T-helper 1 cell (primary cell): Measurements from ENCODE around the gene FAHD1.
"Not testable (repeated sequence)": the region's sequence is repeated elsewhere in the genome, so short reads cannot be mapped to it uniquely, and the experiment has no call there.

Experiments
- DNase-seq, 5 donors: peaks; one replicate each; pipeline ENCODE4 v3.0.0-alpha.2; 2012 to 2020

Gene FAHD1

DNA sequence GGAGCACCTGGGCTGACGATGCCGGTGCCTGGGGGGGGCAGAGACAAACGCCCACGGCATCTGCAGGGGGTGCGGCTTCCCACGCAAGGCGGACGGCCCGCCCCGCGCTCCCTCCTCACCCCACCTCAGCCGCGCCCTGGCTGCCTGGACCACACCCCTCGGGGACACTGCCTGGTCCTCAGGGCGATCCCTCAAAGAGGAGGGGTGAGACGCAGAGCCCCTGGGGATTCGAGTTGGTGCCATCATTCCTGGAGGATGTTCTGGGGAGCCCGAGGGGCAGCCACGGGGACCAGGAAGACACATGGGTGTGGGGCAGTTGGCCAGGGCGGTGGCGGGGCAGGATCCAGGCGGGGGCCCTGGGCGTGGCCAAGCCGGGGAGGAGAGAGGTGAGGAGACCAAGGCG is 37.4 kb upstream of the FAHD1 start:
- DNase-seq, result peak in 1 of 5 donors; percentile 15

DNA sequence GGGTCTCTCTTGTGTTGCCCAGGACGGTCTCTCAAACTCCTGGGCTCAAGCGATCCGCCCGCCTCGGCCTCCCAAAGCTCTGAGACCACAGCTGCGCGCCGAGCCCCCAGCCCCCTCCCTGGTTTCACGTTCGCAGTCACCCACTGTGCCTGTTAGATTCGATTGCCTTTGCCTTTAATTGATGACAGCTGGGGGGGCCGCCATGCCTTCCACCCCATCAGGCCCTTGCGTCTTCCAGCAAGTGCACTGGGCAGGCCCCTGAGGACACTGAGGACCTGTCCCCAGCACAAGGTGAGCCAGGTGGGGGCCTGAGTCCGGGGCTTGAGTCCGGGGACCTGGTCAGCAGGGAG is 36.8 kb upstream of the FAHD1 start:
- no peak for DNase-seq

DNA sequence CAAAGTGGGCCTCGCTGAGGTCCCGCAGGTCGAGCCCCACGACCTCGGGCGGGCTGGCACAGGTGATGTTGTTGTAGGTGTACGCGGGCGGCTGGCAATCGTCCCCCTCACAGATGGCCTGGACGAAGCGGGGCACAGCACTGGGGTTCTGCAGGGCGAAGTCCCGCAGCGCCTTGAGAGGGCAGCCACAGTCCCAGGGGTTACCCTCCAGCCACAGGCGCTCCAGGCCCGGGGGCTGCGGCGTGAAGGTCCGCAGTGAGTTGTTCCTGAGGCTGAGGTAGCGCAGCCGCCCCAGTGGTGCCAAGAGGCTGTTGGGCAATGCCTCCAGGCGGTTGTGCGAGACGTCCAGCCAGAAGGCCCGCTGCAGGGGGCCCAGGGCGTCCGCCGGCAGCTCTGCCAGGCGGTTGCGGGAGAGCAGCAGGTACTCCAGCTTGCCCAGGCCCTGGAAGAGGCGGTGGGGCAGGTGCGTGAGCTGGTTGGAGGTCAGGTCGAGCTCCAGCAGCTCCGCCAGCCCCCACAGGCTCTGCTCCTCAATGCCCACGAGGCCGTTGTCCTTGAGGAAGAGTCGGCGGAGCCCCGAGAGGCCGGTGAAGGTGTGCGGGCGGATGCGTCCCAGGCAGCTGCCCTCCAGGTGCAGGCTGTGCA is 36.3 kb upstream of the FAHD1 start:
- peak in 1 of 5 donors; percentile 7 for DNase-seq

DNA sequence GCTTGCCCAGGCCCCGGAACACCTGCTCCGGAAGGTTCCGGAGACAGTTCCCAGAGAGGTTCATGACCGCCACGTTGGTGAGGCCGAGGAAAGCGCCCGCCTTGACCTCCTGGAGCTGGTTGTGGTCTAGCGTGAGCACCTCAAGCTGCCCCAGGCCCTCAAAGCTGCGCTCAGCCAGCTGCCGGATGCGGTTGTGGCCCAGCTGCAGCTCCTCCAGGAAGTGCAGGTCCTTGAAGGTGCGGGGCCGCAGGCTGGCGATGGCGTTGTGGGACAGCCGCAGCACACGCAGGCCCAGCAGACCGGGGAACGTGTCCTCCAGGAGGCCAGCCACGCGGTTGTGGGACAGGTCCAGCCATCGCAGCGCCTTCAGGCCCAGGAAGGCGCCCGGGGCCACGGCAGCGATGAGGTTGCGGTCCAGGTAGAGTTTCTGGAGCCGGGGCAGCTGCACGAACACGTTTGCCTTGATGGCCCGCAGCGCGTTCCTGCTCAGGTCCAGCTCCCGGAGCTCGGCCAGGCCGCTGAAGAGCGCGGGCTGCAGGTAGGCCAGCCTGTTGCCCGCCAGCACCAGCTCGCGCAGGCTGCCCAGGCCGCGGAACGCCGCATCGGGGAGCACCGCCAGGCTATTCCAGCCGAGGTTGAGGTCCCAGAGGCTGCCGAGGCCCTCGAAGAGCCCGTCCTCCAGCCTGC is 35.6 kb upstream of the FAHD1 start:
- peak in 1 of 5 donors; percentile 9 for DNase-seq

DNA sequence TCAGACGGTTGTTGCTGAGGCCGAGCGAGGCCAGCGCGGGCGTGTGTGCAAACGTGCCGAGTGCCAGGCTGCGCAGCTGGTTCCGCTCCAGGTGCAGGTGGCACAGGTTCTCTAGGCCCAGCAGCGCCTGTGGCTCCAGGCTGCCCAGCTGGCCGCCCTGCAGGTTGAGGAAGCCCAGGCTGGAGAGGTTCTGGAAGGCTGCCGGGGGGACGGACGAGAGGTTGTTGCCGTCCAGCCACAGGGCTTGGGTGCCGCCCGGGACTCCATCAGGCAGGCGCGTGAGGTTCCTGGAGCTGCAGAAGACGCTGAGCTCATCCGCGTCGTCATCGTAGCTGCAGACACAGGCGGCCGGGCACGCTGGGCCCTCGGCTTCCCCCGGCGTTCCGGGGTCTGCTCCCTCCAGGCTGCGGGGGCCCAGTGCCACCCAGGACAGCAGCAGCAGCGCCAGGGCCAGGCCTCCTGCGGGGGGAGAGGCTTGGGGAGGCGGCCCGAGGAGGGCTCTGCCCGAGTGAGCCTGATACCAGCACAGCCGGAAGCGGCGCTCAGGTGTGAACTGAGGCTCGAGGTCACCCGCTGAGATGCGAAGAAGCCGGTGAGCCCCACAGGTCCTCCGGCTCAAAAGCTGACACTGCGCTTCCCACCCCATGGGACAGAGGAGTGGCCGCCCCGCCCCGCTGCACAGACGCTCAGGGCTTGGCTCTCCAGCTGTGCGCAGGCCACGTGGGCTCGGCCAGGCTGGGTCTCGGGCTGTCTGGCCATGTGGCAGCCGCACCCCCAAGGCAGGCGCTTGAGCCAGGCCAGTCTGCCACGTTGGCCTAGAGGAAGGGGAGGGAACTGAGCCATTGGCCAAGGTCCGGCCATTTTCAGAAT is 34.8 kb upstream of the FAHD1 start:
- peak in 2 of 5 donors; percentile 1 to 11 for DNase-seq

DNA sequence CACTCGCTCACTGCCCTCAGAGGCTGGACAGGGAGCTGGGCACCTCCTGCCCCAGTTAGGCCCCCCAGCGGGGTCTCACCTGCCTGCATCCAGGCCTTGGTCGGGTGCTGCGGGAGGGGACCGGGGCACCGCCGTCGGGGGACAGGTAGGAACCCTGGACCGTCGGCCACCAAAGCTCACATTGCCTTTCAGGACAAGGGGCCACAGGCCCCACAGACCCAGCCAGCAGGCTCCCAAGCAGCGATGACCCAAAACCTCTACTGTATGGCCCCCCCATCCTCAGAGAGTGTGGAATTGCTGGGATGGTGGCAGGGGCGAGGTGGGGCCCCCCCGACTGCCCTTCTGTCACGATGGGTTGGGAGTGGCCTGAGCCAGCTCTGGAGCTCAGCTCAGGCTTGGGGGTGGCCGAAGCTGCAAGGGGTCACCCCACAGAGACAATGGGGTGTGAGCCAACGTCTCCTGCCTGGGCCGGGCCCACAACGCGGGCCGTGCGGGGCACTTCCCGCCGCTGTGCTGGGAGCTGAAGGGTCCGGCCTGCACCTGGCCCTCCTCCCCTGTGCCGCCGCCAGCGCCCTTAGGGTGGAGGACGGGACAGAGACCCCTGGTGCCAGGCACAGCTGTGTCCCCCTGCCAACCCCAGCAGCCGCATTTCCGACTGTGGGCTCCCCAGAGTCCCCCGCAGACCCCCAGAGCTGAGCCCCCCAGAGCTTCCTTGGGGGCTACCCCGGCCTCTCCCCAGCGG is 34.0 kb upstream of the FAHD1 start:
- DNase-seq, result peak in 1 of 5 donors; percentile 9

DNA sequence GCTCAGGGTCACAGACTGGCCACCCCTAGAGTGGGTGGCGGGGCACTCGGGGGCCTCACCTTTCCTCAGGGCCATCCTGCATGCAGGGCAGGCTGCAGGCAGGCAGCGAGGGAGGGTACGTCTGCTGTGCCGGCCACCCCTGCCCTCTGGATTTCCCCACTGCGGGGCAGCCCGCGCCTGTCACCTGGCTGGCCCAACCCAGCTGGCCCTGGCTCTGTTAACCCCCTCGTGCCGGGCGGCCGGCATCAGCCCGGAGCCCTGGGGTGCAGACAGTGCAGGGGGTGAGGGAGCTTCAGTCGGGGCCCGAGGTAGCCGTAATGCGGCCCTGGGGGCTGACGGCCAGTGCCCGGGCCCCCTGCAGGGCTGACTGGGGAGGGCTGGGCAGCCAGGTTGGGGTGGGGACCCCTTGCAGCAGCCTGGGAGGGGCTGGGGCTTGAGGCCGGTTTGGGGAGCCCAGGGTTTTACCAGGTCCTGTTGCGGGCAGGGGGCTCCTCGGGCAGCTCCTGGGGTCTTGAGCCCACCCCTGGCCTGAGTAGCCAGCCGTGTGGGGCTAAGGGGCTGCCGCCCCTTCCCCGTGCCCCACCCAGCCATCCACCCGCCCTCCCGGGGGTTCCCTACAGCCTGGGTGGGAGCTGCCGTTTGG is 33.3 kb upstream of the FAHD1 start, which contains the start of gene IGFALS:
Gene IGFALS (minus strand): TSS at position 128 of the 643 bp plus-strand sequence. CDS start 53 bp downstream, at position 75.
- DNase-seq, result no peak

DNA sequence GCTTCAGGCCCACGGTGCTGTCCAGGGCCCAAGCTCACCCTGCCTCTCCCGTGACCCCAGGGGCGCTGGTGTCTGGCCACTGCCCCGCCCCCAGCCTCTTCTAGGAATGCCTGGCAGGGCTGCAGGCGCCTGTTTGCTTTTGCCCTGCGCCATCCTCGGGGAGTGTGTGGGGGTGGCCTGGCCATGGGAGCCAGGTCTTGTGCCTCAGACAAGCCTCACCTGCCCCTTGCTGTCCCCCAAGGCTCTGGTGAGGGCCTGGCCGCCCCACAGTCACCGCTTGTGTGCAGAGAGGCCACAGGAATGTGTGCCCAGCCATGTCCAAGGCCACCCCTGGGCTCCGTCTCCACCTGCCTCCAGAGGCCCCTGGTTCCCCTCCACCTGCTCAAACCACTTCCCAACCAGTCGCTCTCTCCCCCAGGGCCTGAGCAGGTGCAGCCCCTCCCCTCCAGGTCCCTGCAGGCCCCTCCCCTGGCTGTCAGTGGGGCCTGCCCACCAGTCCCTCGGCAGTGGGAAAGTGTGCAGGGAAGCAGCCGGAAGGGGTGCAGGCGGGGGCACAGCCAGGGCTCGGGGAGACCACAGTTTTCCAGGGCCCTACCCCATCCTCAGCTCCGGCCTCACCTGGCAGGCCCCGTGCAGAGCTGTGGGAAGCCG is 32.7 kb upstream of the FAHD1 start:
- peak in 1 of 5 donors; percentile 12 for DNase-seq

DNA sequence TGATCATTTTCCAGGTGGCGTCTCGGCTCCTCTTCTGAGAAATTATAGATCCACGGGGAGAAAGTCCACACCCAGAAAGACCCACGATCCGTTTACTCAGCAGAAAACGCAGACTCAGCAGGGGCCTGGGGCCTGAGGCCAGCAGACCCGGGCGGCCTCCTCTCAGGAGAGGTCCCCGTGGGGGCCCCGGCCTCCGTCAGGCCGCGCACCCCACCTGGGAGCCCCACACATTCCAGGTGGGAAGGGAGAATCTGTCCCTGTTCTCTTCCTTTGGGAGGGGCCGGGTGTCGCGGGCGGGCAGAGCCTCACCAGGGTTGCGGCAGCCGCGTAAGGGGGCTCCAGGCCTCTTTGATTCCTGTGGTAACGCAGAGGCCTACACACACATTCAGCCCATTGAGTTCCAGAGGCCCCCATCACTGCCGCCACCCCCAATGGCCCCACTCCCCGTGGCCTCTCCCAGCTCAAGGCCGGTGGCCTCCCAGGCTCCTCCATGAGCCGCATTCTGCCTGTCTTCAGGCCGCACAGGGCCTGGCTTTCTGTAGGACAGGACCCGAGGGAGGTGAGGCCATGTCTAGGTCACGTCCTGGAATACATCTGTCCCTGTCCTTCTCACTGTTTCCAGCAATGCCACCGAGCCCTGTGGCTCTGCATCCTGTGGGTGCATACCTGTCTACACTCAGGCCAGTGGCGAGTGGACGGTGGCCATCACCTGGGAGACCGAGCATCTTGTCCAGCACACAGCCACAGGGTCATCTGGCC is 31.9 kb upstream of the FAHD1 start:
- no peak for DNase-seq

DNA sequence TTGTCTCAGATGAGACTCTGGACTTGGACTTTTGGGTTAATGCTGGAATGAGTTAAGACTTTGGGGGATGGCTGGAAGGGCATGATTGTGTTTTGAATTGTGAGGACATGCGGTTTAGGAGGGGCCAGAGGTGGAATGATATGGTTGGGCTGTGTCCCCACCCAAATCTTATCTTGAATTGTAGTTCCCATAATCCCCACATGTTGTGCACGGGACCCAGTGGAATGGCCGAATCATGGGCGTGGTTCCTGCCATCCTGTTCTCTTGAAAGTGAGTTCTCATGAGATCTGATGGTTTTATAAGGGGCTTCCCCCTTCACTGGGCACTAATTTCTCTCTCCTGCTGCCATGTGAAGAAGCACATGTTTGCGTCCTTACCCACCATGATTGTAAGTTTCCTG is 27.7 kb upstream of the FAHD1 start:
- not testable (repeated sequence) for DNase-seq

DNA sequence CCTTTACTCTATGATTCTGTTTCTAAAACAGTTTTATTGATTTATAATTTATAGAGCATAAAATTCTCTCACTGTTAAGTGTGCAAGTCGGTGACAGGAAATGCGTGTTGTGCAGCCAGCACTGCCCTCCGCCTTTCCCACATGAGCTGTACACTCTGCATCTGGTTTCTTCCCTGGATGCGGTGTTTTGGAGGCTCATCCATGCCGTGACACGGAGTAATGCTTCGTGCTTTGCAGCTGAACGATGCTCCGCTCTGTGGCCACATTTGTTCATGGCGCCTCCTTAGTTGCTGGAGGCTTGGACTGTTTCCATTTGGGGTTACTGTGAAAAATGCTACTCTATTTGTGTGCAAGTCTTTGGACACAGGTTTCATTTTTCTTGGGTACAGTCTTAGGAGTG is 26.3 kb upstream of the FAHD1 start:
- DNase-seq, result no peak

DNA sequence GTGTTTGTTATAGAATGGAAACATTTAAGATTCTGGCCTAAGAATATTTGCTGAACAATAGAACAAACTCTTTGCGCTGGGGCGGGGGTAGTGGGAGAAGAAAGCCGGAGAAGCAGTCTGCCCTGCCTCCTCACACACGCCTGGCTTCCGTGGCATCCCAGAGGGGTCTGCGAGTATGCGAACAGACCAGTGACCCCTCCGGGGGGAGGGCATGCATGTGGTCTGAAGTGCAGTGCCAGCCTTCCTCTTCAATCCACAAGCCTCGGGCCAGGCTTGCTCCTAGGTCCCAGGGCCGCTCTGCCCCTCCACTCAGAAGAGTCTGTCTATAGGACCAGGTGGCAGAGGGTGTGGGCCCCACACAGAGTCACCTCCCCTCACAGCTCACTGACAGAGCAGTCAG is 19.4 kb upstream of the FAHD1 start:
- DNase-seq, result no peak

DNA sequence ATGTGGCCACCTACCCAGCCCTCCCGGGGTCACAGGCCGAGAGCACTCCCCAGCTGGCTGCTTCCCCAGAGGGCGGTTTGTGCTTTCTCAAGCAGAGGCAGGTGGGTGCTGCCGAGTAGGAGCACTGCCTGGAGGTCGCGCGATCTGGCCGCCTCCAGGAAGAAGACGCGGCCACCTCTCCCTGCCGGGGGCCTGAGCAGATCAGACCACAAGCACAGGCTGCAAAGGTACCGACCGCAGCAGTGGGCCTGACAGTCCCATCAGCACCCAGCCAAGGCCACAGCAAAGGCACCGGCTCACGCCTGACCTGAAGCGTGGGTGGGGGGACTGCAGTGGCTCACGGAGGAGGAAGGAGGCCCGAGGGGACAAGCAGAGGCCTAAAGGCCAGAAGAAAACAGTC is 18.3 kb upstream of the FAHD1 start:
- no peak for DNase-seq

DNA sequence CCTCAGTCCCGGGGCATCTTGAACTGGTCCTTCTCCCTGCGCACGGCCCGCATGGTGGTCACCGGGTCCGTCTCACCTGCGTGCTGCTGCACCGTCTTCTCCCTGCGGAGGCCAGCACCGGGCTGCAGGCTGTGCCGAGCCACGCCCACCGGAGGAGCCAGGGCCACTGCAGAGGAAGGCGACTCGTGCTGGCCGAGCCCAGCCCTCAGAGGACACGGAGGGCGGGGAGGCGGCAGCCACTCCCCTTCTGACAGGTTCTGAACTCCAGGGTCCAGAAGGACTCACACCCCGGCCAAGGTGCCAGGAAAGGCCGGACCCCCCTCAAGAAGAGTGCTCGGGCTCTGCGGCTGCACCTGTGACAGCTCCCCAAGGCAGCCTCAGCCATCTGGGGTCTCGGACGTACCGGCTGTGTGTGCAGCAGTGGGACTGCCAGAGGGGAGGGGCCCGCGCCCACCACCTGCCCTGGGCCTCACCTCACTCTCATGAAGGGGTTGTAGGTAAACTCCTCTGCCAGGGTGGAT is 17.7 kb upstream of the FAHD1 start:
- DNase-seq, result no peak

DNA sequence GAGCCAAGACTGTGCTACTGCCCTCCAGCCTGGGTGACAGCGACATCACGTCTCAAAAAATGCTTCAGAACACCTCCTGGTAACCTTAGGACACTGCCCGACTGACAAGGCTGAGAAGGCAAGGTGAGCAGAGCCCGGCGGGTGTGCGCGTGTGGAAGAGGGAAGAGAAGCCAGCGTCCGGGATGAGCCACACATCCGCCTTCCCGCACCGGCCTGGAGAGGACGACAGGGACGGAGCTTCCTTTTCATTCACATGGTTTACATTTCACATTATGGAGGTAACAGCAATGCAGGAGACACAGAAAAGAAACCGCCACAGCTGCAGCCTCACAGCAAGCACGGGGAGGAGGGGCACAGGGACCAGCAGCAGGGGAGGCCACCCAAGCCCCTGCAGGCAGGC is 16.9 kb upstream of the FAHD1 start:
- DNase-seq, result no peak

DNA sequence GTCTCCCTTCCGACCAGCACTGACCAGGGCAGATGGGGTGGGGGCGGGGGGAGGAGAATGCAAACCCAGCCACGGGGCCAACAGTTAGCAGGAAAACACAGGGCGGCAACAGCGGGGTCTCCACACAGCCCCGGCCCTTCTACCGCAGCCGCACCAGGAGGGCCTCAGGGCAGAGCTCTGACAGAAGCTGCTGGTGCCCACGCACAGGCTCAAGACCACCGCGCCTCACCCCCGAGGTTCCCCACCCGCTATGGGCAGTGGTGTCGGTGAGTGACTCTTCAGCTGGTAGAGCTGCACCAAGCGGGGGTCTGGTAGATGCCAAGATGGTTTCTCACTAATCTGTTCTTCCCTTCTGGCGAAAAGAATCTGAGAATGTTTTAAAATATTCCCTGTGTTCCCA is 16.5 kb upstream of the FAHD1 start:
- no peak for DNase-seq

DNA sequence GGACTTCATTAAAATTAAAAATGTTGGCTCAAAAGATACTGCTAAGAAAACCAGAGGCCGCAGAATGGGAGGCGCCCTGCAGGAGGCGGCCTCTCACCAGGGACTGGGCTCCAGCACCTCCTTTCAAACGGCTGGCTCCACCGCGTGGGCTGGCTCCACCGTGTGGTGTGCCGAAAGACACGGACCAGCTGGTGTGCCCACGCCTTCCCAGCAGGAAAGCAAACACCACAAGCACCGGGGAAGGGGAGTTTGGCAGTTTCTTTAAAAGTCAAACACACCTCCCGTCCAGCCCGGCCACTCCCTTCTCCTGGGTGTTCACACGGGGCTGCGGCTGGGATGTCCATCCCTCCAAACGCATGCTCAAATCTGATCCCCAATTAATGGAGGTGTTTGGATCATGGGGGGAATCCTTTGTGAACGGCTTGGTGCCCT is 14.3 kb upstream of the FAHD1 start:
- peak in 2 of 5 donors; percentile 29 to 43 for DNase-seq

DNA sequence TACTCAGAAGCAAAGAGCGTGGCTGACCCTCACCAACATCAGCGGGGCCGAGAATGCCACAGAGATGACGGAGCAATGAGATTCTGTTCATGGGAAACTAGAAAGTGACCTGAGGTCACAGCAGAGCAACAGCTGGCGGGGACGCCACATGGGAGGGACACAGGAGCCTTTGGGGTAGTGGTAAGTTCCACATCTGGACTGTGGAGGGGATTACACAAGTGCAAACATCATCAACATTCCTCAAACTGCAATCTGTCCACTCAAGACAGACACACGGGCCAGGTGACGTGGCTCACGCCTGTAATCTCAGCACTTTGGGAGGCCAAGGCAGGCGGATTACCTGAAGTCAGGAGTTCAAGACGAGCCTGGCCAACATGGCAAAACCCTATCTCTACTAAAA is 11.5 kb upstream of the FAHD1 start:
- DNase-seq, result no peak

DNA sequence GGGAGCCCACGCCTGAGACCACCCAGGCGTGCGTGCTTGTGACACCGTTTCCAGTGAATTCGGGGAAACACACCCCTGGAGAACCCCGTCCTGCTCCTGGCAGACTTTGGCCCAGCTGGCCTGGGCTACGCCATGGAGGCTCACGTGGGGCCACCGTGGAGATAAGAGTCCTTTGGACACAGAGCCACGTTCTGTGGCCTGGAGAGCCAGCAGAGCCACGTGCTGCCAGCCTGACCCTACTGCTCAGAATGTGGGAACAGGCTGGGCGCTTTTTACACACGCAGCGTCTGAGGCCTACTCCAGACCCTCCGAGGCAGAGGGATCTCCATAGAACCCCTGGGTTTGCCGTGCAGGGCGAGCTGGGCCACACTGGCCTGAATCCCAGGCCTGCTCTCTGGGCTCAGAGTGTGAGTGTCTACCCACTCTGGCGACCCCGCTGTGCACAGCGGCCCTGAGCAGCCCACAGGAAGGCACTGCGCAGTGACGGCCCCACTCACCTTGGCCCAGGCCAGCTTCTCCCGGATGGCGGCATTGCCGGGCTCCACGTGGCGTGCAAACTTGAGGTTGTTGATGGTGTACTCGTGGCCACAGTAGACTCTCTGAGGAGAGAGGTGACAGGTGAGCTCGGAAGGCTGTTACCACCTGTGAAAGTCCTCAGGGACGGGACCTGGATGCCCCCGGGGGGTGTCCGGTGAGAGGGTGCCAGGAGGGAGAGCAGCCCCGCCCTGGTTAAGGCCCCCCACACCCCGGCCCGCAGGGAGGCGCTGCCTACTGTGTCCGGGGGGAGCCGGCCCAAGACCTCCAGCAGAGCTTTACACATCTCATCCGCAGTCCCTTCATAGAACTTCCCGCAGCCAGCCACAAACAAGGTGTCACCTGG is 10.4 kb upstream of the FAHD1 start:
- no peak for DNase-seq

DNA sequence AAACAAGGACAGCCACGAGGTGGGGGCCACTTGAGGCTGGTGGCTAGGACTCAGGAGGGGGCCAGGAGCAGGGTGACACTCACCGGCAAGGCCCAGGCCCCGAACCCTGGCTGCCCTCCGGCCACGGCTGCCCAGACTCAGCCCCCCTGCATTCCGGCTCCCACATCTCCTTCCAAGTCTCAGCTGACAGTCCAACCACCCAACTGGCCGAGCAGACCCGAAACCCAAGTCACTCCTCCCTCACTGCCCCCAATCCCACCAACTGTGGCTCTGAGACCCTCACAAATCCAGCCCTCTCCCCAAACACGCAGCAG is 9.8 kb upstream of the FAHD1 start:
- DNase-seq, result no peak
